Measurements from ENCODE around the gene LRRC72.
"Not testable (repeated sequence)": the region's sequence is repeated elsewhere in the genome, so short reads cannot be mapped to it uniquely, and the experiment has no call there.

The LRRC72 gene

GRCh38 chr7:16531707-16532106, 5.1 kb downstream of the LRRC72 start:
- DNase-seq = no peak

GRCh38 chr7:16532272-16532671, 5.6 kb downstream of the LRRC72 start:
- no peak for DNase-seq

- DNase-seq = no peak
These were observed 8.9 kb downstream of the LRRC72 start for GRCh38 chr7:16535500-16535899.

GRCh38 chr7:16540559-16540958, 13.9 kb downstream of the LRRC72 start:
- DNase-seq = not testable (repeated sequence)

GRCh38 chr7:16542401-16542800, 15.8 kb downstream of the LRRC72 start:
- no peak for DNase-seq

- DNase-seq = no peak
These were observed 16.8 kb downstream of the LRRC72 start for GRCh38 chr7:16543456-16543855.

- no peak for DNase-seq
These were observed 20.4 kb downstream of the LRRC72 start for GRCh38 chr7:16546921-16547505.

- DNase-seq = no peak
These were observed 21.8 kb downstream of the LRRC72 start for GRCh38 chr7:16548428-16548827.

GRCh38 chr7:16550671-16551070, 24.0 kb downstream of the LRRC72 start:
- no peak for DNase-seq

- no peak for DNase-seq
These were observed 28.1 kb downstream of the LRRC72 start for GRCh38 chr7:16554518-16555236.

- no peak for DNase-seq
These were observed 29.7 kb downstream of the LRRC72 start for GRCh38 chr7:16556359-16556758.

GRCh38 chr7:16558761-16559302, 32.2 kb downstream of the LRRC72 start:
- no peak for DNase-seq

GRCh38 chr7:16559497-16560179, 33.0 kb downstream of the LRRC72 start:
- DNase-seq = no peak

- DNase-seq = no peak
These were observed 35.3 kb downstream of the LRRC72 start for GRCh38 chr7:16561943-16562342.

GRCh38 chr7:16562456-16563220, 36.0 kb downstream of the LRRC72 start:
- no peak for DNase-seq

- no peak for DNase-seq
These were observed 36.8 kb downstream of the LRRC72 start for GRCh38 chr7:16563281-16564022.

GRCh38 chr7:16564023-16564380, 37.4 kb downstream of the LRRC72 start:
- DNase-seq = no peak

GRCh38 chr7:16564909-16565426, 38.3 kb downstream of the LRRC72 start:
- peak; percentile 25 for DNase-seq

GRCh38 chr7:16571941-16572340, 45.3 kb downstream of the LRRC72 start:
- no peak for DNase-seq

GRCh38 chr7:16579216-16579615, 52.6 kb downstream of the LRRC72 start:
- DNase-seq = no peak

- no peak for DNase-seq
These were observed 54.7 kb downstream of the LRRC72 start for GRCh38 chr7:16581286-16581685.

- no peak for DNase-seq
These were observed 57.2 kb downstream of the LRRC72 start for GRCh38 chr7:16583834-16584233.
